Measurements from ENCODE around the gene GABRR3.

GABRR3 gene

DNA sequence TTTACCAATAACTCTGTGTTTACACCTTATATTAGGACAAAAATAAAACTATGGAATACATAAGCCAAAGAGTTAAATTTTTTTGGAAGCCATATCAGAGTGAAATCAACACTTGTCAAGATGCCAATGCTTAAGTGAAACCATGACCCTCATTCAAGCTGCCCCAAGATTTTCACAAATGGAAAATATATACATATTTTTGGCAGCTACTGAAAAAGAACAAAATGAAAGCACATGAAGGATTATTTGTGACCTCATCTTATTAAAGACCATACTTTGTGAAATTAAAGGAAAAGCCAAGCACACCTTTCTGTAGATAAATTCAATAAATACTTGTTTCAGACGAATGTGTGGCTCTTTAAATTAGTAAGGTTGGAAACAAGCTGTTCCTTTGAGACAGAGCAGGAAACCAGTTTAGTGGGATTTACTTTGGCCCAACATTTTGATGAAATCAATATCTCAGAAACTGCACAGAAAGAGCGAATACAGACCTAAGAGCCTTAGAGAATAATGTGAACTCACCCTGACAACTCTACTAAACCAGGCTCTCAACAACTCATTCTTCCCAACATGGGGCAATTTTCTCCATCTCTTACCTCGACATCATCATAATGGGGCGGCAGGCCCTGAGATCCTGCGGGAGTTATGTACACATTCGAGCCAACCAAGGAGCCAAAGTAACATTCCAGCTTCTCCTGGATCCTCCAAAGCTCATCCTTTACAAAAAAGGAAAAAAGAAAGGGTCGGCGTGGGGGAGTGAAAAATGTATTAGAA, 73.9 kb downstream of the GABRR3 start:
- DNase-seq (ENCODE audit: insufficient read length): no peak
- TF ChIP-seq POLR2A (IDR thresholded peaks at IDR 0.05; ENCODE audit: low read depth, low read length) (no peak), TAF1 (IDR thresholded peaks at IDR 0.05; ENCODE audit: borderline replicate concordance, low read depth, low read length) (no peak), POLR2AphosphoS5 (IDR thresholded peaks at IDR 0.05; ENCODE audit: low read depth, low read length) (no peak)
- no peak for FAIRE-seq

DNA sequence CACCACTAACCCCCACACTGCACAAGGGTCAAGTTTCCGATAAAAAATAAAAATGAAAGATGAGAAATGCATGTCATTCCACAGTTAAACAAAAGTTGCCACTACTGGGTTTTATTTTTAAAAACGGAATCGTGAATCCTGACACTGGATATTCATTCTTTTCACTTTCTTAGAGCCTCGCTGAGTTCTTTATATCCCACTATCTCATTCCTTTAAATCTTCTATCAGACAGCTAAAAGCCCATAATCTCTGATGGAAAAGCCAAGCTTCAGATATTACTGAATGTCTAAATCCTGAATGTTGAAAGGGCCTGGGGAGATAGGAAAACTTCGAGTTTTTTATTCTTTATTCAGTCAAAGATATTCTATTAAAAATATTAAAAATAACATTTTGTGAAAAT, 74.6 kb downstream of the GABRR3 start:
- TF ChIP-seq POLR2AphosphoS5 (IDR thresholded peaks at IDR 0.05; ENCODE audit: low read depth, low read length) (no peak), POLR2A (IDR thresholded peaks at IDR 0.05; ENCODE audit: low read depth, low read length) (no peak), TAF1 (IDR thresholded peaks at IDR 0.05; ENCODE audit: borderline replicate concordance, low read depth, low read length) (no peak)
- DNase-seq (ENCODE audit: insufficient read length) (no peak), FAIRE-seq (no peak)

DNA sequence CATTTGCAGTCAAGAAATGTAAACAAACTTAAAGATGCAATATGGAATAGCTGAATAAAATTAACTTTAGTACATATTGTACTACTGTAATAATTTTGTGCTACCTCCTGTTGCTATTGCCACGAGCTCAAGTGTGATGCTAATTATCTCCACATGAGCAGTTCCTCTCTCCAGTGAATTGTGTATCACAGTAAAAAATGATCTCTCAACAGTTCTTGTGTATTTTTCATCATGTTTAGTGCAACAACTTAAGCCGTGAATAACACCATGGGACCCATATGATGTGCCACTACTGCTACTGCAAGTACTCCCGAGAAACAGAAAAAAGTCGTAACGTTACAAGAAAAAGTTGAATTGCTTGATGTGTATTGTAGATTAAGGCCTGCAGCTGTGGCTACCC, 75.2 kb downstream of the GABRR3 start:
- no peak for FAIRE-seq
- DNase-seq (ENCODE audit: insufficient read length): no peak
- TF ChIP-seq POLR2AphosphoS5 (IDR thresholded peaks at IDR 0.05; ENCODE audit: low read depth, low read length) (no peak), POLR2A (IDR thresholded peaks at IDR 0.05; ENCODE audit: low read depth, low read length) (no peak), TAF1 (IDR thresholded peaks at IDR 0.05; ENCODE audit: borderline replicate concordance, low read depth, low read length) (no peak)

DNA sequence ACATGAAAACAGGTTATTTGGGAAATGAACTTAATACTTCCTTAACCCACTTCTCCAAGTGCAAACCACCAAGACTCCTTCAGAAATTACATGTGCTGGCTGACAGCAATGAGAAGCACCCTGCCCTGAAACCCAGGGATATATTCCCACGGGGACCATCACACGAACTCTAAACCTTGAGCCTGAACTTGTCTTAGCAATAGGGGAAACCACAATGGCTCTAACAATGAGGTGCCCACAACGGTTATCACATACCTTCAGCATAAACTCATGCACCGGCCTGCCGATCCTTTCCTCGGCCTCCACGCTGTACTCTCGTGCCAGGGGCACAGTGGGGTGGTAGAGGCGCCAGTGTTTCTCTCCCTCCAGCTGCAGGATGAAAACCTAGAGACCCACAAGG, 76.3 kb downstream of the GABRR3 start:
- TF ChIP-seq POLR2AphosphoS5 (IDR thresholded peaks at IDR 0.05; ENCODE audit: low read depth, low read length): no peak
- no peak for TF ChIP-seq TAF1 (IDR thresholded peaks at IDR 0.05; ENCODE audit: borderline replicate concordance, low read depth, low read length)
- TF ChIP-seq POLR2A (IDR thresholded peaks at IDR 0.05; ENCODE audit: low read depth, low read length): no peak
- DNase-seq (ENCODE audit: insufficient read length): no peak
- FAIRE-seq: no peak

DNA sequence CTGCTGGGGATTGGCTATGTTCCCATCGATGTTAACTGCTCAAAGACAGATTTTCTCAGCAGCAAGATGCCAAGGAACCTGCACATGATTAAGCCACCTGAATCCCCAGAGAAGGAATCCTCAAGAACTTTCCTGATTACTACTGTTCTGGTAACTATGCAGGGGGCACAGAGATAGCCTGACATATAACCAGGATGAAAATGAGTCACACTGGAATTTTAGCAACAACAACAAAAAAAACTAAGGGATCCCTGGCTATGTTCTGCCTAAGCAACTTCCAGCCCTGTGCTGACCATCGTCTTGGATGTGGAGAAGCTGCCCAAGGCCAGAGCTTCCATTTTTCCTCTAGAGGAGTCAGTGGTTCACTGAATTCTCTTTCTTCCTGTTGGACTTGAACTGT, 76.7 kb downstream of the GABRR3 start:
- DNase-seq (ENCODE audit: insufficient read length) (no peak), FAIRE-seq (no peak)
- TF ChIP-seq POLR2A (IDR thresholded peaks at IDR 0.05; ENCODE audit: low read depth, low read length) (no peak), TAF1 (IDR thresholded peaks at IDR 0.05; ENCODE audit: borderline replicate concordance, low read depth, low read length) (no peak), POLR2AphosphoS5 (IDR thresholded peaks at IDR 0.05; ENCODE audit: low read depth, low read length) (no peak)

DNA sequence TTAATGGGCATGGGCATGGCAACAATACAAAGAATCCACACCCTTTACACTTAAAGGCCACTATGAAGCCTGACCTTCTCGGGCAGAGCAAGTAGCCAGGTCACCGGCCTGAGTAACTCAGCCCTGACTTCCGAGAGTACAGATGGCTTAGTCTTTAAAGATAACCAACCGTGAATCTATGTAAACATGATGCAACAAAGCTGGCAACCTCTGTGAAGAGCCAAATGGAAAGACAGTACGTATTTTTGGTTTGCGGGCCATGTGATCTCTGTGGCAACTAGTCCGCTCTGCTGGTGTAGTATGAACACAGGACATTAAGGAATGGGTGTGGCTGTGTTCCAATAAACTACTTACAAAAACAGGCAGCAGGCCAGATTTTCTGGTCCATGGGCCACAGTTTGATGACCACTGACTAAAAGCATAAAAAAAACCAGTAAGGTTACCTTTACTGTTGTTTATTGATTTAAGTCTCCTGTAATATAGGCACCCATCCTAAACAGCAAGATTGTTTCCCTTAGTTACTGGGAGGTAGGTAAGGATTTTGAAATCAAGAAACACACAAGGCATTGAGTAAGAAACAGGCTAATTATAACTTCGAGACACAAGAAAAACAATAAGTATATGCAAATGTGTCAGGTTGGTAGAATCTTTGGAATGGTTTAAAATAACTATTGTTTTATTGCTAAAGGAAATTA, 77.4 kb downstream of the GABRR3 start:
- TF ChIP-seq POLR2A (IDR thresholded peaks at IDR 0.05; ENCODE audit: low read depth, low read length): no peak
- no peak for TF ChIP-seq POLR2AphosphoS5 (IDR thresholded peaks at IDR 0.05; ENCODE audit: low read depth, low read length)
- TF ChIP-seq TAF1 (IDR thresholded peaks at IDR 0.05; ENCODE audit: borderline replicate concordance, low read depth, low read length): no peak
- DNase-seq (ENCODE audit: insufficient read length): no peak
- FAIRE-seq: no peak

DNA sequence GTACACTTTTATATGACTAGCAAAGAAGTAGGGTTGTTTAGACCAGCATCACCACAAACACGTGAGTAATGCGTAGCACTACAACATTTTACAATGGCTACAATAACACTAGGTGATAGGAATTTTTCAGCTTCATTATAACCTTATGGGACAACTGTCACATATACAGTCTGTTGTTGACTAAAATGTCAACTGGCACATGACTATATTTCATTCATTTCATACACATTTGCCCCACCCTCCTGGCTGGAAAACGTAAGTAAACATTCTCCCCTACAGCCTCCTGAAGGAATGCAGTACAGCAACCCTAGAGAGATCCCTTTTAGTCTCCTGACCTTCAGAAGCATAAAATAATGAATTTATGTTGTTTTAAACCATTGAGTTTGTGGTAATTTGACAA, 79.1 kb downstream of the GABRR3 start:
- TF ChIP-seq POLR2A (IDR thresholded peaks at IDR 0.05; ENCODE audit: low read depth, low read length): no peak
- FAIRE-seq (peak; percentile 17), DNase-seq (ENCODE audit: insufficient read length) (no peak)

DNA sequence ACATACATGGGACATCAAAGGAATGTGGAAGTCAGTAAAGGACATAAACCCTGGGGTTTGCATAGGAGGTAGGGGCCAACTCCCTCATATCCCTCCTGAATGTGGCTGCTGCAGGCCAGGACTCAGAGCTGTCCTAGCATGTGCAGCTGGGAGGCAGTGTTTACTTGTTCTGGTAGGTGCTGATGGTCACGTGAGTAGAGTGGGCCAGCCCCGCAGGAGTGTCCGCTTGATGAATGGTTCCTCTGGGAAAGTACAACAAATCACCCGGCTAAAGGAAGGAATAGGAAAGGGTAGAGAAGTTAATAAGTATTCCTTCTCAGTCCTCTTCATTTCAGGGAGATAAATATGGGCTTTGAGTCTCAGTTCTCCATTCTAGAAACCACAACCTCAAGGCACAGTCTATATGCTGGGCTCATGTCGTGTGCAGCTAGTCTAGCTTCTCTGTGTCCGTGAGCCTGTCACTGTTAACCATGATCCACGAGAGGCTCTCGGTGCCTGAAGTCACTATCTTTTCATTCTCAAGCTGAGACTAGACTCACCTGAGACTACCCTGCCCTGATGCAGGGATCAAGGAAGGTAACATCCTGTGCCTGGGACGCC, 80.8 kb downstream of the GABRR3 start:
- DNase-seq (ENCODE audit: insufficient read length) (no peak), FAIRE-seq (no peak)
- TF ChIP-seq POLR2A (IDR thresholded peaks at IDR 0.05; ENCODE audit: low read depth, low read length): no peak
- no peak for TF ChIP-seq POLR2AphosphoS5 (IDR thresholded peaks at IDR 0.05; ENCODE audit: low read depth, low read length)
- TF ChIP-seq TAF1 (IDR thresholded peaks at IDR 0.05; ENCODE audit: borderline replicate concordance, low read depth, low read length): no peak

DNA sequence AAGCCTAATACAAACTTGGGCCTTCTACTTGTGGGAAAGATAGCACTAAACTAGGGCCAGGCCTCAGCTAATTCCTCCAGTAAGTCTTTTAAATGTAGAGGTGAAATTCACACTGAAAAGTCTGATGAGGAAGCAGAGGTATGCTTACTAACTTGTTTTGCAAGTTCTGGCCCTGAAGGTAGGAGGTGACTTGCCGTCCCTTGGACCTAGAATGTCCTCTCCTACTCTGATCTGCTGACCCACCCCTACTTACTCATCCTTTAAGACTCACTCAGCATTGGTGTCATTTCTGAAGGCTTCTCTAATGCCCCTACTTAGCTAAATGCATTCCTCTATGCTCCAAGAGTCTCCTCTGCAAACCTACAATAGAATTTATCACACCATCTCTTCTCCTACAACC, 82.2 kb downstream of the GABRR3 start:
- no peak for TF ChIP-seq TAF1 (IDR thresholded peaks at IDR 0.05; ENCODE audit: borderline replicate concordance, low read depth, low read length)
- no peak for TF ChIP-seq POLR2AphosphoS5 (IDR thresholded peaks at IDR 0.05; ENCODE audit: low read depth, low read length)
- TF ChIP-seq POLR2A (IDR thresholded peaks at IDR 0.05; ENCODE audit: low read depth, low read length): no peak
- DNase-seq (ENCODE audit: insufficient read length) (no peak), FAIRE-seq (no peak)

DNA sequence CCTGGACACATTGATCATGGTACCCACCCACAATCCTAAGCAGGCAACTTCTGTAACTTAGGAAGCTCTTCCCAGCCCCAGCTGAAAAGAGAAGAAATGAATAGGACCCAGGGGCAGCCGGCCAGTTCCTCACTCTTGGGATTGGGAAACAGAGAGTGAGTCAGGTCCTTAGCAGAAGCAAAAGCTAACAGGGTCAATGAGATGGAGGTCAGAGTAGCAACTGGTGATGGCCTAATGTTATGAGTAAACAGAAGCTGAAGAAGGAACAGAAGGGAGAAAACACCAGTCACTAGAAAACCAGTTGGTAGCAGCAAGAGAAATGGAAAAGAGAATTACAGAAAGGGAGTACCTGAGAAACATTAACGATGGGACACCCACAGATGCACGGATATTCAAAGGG, 82.8 kb downstream of the GABRR3 start:
- FAIRE-seq: no peak
- DNase-seq (ENCODE audit: insufficient read length): no peak
- TF ChIP-seq POLR2A (IDR thresholded peaks at IDR 0.05; ENCODE audit: low read depth, low read length): no peak
- no peak for TF ChIP-seq TAF1 (IDR thresholded peaks at IDR 0.05; ENCODE audit: borderline replicate concordance, low read depth, low read length)
- no peak for TF ChIP-seq POLR2AphosphoS5 (IDR thresholded peaks at IDR 0.05; ENCODE audit: low read depth, low read length)

DNA sequence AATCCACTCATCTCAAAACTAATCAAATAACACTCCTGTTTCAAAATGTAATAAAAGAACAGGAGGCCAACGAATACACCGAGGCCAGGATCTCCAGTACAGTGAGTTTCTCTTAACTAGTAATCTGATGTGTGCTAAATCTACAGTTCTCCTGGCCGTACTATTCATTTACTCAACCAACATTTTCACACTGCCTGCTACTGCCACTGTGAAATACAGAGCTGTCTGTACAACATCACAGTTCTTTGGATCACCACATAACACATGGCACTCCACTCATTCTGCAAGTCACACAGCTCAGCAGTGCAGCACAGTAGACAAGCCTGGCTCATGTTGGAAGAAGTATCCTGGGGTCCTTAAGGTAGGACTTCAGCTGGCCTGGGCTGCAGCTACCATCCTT, 84.8 kb downstream of the GABRR3 start:
- no peak for DNase-seq (ENCODE audit: insufficient read length)
- FAIRE-seq: no peak
- TF ChIP-seq TAF1 (IDR thresholded peaks at IDR 0.05; ENCODE audit: borderline replicate concordance, low read depth, low read length): no peak
- no peak for TF ChIP-seq POLR2AphosphoS5 (IDR thresholded peaks at IDR 0.05; ENCODE audit: low read depth, low read length)
- TF ChIP-seq POLR2A (IDR thresholded peaks at IDR 0.05; ENCODE audit: low read depth, low read length): no peak

DNA sequence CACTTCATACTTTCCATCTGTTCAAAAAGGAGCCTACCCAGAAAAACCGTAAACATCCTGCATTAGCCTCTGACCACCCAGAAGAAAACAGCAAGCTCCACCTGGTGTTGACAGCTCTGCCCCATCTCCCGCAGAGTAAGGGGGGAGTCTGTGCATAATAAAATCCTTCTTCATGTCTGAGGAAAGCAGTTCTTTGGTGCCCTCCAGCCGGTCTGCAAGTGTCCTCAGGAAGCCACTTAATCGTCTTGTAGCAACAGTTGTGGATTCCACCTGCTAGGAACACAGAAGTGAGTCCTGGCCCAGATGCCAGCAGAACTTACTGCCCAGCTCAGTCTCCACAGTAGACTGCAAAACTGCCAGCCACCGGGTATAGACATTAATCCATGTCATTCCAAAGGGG, 85.4 kb downstream of the GABRR3 start:
- DNase-seq (ENCODE audit: insufficient read length) (no peak), FAIRE-seq (no peak)
- no peak for TF ChIP-seq POLR2A (IDR thresholded peaks at IDR 0.05; ENCODE audit: low read depth, low read length)
- no peak for TF ChIP-seq TAF1 (IDR thresholded peaks at IDR 0.05; ENCODE audit: borderline replicate concordance, low read depth, low read length)
